Hypothalamus (tissue), 51 donors: ENCODE measurements around the gene TSC22D3.
"Not testable (repeated sequence)": the region's sequence is repeated elsewhere in the genome, so short reads cannot be mapped to it uniquely, and the experiment has no call there.

Experiments
- DNase-seq, 51 donors: peaks; one replicate each; lab custom pipeline; 2025; lab: John Stamatoyannopoulos, UW

Gene TSC22D3

GRCh38 chrX:107668710-107669109 lies 106.9 kb downstream of the TSC22D3 start:
- DNase-seq = not testable (repeated sequence)

DNA sequence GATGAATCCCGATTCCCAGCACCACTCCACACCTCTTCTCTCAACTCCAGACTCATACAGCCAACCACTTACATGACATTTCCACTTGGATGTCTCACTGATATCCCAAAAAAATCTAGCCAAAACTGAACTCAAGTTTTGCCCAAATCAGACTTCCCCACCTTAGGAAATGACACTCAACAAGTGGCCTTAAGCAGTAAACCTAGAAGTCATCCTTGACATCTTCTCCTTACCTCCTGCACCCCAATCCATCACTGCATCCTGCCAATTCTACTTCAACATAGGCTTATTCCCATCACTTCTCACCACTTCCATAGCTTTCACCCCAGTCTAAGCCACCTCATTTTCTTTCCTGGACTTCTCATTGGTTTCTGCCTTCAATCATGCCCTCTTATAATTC lies 108.2 kb downstream of the TSC22D3 start:
- no peak for DNase-seq

DNA sequence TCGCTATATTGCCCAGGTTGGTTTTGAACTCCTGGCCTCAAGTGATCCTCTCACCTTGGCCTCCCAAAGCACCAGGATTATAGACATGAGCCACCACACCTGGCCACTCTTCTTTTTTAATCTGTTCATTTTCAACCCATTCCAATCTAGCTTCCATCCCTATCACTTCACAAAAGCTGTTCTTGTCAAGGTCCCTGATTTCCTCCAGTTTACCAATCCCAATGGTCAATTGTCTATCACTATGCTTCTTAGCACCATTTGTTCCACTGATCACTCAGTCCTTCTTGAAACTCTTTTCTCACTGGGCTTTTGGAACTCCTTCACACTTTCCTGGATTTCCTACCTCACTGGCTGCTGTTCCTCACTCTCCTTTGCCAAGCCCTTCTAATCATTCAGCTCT lies 108.7 kb downstream of the TSC22D3 start:
- DNase-seq = no peak
